ENCODE data around the gene PSMC3.

The PSMC3 gene

GRCh38 chr11:47451990-47452389, 25.8 kb upstream of the PSMC3 start:
- in situ Hi-C loops (cut with HindIII; ENCODE audit: low sequenced_read_pairs), result no loop called here
- no peak overlapping the region for H3K4me3 ChIP-seq (ENCODE audit: low read depth, low read length)
- no peak for DNase-seq (ENCODE audit: low read depth, low spot score)
- TF ChIP-seq, protein P1, sequence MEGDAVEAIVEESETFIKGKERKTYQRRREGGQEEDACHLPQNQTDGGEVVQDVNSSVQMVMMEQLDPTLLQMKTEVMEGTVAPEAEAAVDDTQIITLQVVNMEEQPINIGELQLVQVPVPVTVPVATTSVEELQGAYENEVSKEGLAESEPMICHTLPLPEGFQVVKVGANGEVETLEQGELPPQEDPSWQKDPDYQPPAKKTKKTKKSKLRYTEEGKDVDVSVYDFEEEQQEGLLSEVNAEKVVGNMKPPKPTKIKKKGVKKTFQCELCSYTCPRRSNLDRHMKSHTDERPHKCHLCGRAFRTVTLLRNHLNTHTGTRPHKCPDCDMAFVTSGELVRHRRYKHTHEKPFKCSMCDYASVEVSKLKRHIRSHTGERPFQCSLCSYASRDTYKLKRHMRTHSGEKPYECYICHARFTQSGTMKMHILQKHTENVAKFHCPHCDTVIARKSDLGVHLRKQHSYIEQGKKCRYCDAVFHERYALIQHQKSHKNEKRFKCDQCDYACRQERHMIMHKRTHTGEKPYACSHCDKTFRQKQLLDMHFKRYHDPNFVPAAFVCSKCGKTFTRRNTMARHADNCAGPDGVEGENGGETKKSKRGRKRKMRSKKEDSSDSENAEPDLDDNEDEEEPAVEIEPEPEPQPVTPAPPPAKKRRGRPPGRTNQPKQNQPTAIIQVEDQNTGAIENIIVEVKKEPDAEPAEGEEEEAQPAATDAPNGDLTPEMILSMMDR (IDR thresholded peaks at IDR 0.05; ENCODE audit: low read depth, low read length), result no peak

DNA sequence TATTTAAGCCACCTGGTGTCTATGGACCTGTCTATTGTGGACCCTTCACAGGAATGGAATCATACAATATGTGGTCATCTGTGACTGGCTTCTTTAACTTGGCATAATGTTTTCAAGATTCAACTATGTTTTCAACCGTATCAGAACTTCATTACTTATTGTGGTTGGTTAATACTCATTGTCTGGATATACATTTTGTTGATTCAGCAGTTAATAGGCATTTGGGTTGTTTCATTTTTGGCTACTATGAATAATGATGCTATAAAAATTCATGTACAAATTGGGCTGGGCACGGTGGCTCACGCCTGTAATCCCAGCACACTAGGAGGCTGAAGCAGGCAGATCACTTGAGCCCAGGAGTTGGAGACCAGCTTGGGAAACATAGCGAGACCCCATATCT, 25.2 kb upstream of the PSMC3 start:
- no peak for DNase-seq (ENCODE audit: low read depth, low spot score)
- TF ChIP-seq, protein P1 (IDR thresholded peaks at IDR 0.05; ENCODE audit: low read depth, low read length), result no peak
- in situ Hi-C loops (cut with HindIII; ENCODE audit: low sequenced_read_pairs), result no loop called here
- no peak overlapping the region for H3K4me3 ChIP-seq (ENCODE audit: low read depth, low read length)

- TF ChIP-seq, protein P1 (IDR thresholded peaks at IDR 0.05; ENCODE audit: low read depth, low read length), result no peak
- H3K4me3 ChIP-seq (ENCODE audit: low read depth, low read length), result no peak overlapping the region
Measured at GRCh38 chr11:47449541-47449940, 23.3 kb upstream of the PSMC3 start.

DNA sequence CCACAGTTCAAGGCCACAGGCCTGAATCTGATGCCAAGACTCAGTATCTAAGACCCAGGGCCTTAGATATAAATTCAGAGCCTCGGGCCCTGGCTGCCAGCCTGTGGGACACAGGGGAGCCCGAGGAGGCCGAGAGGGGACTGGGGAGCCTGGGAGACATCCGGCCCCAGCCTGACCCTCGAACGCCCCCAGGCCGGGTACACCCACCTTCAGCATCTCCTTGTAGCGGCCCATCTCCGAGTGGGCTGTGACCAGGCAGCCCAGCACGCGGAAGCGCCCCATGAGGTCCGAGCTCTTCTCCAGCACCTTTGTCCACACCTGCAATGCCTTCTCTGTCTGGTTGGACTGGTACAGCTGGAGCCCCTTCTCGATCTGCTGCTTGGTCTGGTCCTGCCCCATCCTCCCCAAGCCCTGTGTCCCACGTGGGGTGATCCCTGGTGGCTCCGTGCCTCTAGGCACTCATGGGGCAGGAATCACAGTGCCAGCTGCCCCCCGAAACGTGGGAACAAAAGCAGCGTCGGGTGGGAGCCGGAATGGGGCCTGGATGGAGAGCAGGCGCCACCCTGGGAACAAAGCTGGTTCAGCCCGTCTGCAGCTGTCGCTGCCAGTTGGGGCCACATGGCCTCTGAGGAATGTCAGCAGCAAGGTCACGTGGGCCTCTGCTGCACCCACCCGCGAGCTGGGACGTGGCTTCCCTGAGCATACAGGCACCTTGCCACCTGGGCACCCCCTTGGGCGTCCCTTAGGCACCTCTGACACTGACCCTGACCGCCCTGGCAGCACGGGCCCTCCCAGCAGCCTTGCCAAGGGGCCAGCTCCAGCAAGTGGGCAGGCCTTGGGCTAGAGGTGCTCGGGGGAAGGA, 22.6 kb upstream of the PSMC3 start, which contains the start of gene RAPSN:
RAPSN (minus strand) TSS at position 571 of the 862 bp plus-strand sequence; CDS start at position 399, 172 bp downstream.
- no peak within 1 kb of the TSS for H3K4me3 ChIP-seq (ENCODE audit: low read depth, low read length)
- DNase-seq (ENCODE audit: low read depth, low spot score), result no peak
- in situ Hi-C loops (cut with HindIII; ENCODE audit: low sequenced_read_pairs), result no loop called here
- TF ChIP-seq, protein P1 (IDR thresholded peaks at IDR 0.05; ENCODE audit: low read depth, low read length), result no peak

More at GRCh38 chr11:47449541-47449940, 23.3 kb upstream of the PSMC3 start:
- in situ Hi-C loops (cut with HindIII; ENCODE audit: low sequenced_read_pairs), result no loop called here
- no peak for DNase-seq (ENCODE audit: low read depth, low spot score)

DNA sequence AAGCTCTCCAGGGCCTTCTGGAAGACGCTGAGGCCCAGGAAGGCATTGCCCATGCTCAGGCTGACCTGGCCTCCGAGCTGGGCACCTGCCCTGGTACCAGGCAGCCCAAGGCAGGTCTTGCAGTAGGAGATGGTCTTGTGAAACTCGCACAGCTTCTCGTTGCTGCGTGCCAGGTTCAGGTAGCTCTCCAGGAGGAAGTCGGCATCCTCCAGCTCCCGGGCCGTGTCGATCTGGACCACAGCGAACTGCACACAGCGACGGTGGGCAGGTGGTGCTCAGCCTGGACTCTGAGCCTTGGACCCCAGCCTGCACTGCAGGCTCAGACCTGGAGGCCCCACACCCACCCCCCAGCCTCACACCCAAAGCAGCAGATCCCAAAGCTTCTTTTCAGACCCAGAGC, 21.7 kb upstream of the PSMC3 start:
- H3K4me3 ChIP-seq (ENCODE audit: low read depth, low read length), result no peak overlapping the region
- in situ Hi-C loops (cut with HindIII; ENCODE audit: low sequenced_read_pairs), result no loop called here
- TF ChIP-seq, protein P1 (IDR thresholded peaks at IDR 0.05; ENCODE audit: low read depth, low read length), result no peak
- DNase-seq (ENCODE audit: low read depth, low spot score), result no peak

DNA sequence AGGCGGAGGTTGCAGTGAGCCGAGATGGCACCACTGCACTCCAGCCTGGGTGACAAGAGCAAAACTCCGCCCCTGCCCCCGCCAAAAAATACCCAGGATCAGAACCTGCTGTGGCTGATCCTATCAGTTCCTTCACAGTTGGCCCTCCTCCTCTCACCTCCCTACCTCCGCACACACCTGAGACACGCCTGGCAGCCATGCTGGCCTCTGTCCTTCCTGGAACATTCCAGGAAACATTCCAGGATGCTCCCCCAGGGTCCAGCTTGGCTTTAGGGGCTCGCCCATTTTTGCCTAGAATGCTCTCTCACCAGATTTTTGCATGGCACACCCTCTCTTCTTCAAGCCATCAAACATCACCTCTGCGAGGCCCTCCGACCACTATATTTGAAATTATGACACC, 20.6 kb upstream of the PSMC3 start:
- in situ Hi-C loops (cut with HindIII; ENCODE audit: low sequenced_read_pairs), result no loop called here

More for the DNA sequence above, 20.6 kb upstream of the PSMC3 start:
- DNase-seq (ENCODE audit: low read depth, low spot score), result no peak
- TF ChIP-seq, protein P1 (IDR thresholded peaks at IDR 0.05; ENCODE audit: low read depth, low read length), result no peak
- no peak overlapping the region for H3K4me3 ChIP-seq (ENCODE audit: low read depth, low read length)

Data from astrocyte of the spinal cord (primary cell).